ENCODE results near the gene PLEKHS1.
A peak's percentile ranks its signal among the peaks of the same experiment; 100 is the strongest.

Gene PLEKHS1

DNA sequence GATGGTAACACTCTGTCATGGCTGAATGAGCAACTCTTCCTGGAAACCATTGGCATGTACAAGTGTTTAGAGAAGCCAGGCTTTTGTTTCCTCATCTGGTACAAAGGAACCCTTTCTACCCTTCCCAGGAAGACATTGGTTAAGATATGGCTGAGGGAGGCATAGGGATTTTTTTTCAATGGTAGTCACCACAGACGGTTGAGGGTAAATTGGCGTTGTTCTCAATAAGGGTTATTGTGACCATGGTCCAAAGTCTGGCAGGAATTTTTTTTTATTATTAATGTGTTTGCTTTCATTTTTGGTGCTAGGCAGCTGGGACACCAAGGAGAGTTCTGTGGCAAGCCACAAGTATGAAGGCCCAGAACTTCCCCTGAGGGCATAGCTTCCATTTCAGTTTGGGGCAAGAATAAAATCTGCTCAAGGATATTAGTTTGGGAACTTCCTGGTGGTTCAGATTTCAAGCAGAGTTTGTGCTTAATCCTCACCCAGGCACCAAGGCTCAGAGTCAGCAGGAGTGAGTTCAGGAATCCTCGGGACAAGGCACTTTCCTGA lies at the start of gene PLEKHS1:
Gene PLEKHS1 (plus strand): TSS at position 502 of the 552 bp plus-strand sequence. CDS start 3,596 bp downstream, outside the sequence.
- DNase-seq (ENCODE audit: low spot score): no peak

DNA sequence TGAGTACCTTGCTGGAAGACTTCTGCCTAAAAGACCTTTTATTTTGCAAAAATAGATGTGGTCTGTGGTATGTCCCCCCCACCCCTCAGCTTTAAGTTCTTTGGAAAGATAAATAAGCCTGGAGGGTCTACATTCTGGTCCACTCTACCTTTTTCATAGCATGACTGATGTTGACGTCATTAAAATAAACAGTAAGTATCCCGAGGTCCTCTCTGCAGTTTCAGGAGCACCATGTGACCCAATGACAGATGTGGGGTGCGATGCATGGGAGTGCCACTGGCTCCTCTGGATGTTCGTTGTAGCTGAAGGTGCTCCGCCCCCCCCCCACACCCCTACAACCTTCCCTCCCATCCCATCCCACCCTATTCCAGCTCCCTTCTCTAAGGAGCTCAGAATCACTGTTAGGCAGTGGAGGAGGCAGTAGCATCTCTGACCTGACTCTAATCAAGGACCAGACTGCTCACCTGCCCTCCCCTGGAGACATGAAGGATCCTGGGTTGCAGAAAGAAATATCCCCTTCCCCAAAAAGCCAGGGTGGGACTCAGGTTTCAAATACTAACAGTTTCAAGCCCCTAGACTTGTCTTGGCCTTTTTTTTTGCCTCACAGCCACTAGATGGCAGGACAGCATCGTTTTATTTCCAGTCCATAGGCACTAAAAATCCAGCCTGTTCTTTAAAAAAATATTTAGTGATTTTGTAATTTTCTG lies 46.7 kb upstream of the PLEKHS1 start:
- DNase-seq (ENCODE audit: low spot score): peak; percentile 18

DNA sequence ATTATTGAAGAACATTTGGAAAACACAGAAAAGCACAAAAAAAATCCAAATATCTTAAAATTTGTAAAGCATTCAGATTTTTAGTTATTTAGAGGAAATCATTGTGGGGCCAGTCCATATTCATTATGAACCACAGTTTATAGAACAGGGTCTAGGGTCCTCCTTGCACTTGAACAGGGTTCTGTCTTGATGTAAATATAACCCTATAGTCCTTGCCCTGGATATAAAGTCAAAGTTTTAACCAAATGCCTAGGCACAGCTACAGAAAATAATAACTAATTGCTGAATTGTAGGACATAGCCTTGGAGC lies 46.2 kb upstream of the PLEKHS1 start:
- DNase-seq (ENCODE audit: low spot score): no peak

DNA sequence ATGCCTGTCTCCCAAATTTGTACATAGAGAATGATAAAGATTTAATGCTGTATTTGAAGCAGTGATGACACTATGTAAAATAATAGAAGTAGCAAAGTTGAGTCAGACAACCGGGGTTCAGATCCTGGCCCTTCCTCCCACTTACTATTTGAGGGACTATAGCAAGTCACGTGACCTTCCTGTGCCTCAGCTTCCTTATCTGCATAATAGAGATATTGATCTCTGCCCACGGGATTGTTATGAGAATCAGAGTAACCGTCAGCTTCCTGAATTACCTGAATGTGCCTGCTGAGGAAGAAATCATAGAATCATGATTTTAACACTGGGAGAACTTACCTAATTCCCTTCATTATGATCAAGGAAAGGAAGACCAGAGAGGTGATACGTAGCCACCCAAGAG lies 44.9 kb upstream of the PLEKHS1 start:
- no peak for DNase-seq (ENCODE audit: low spot score)

DNA sequence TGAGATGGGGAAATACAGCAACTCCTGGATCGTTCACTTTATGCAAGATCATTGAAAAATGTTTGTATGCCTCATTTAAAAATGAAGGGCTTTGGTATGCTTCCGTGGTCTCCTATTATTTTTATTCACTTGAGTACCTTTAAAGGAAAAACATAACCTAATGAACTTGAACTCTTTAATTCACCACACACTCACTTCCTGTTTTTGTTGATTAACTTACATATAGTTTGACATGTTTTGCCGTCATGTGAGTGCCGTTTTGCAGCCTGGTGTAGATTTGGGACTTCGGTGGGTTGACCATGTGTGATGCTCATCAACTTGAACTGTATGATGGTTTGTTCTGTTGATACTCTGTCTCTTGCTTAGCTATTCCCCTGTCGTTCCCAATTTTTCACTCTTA lies 42.8 kb upstream of the PLEKHS1 start:
- no peak for DNase-seq (ENCODE audit: low spot score)

DNA sequence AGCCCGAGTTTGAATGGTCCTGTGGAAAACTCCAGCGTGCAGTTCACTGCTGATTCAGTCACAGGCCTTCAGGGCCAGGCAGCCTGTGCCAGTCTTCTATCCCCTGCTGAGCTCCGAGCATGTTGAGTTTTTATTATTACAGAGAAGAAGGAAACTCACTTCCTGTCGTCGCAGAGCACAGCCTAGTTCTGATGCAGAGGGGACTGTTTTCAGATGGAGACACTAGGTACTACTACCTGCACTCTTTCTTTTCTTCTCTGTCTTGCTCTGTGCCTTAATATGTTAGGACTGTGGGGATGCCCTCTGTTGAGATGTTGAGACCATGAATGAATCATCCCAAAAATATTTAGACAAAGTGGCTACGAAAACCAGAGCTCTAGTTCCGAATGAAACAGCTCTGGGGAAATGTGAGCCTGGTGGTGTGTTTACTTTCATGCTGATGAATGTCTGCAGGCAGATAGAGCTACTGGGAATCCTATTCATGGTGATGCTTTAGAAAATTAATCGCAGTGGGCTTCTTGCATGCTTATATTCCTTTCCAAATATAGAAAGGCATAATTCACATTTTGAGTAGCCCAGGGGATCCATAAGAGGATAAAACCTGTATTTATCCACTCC lies 42.2 kb upstream of the PLEKHS1 start:
- no peak for DNase-seq (ENCODE audit: low spot score)

DNA sequence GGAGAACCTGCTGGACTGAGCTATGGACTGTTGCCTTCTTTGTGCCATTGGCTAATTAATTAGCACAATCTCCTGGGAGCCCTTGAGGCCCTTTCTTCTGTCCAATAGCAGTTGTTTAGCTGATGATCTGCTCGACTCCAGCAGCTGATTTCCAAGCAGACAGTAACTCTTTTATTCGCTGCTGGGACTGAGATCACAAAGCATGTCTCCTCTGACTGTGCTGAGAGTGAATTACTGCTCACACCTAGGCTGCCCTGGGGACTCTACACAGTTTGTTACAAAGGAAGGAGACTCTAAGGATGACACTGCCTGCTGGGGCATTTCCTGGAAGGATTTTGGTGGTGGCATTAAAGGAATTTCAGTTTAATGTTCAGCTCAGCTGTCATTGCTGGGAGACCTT lies 40.3 kb upstream of the PLEKHS1 start:
- no peak for DNase-seq (ENCODE audit: low spot score)

DNA sequence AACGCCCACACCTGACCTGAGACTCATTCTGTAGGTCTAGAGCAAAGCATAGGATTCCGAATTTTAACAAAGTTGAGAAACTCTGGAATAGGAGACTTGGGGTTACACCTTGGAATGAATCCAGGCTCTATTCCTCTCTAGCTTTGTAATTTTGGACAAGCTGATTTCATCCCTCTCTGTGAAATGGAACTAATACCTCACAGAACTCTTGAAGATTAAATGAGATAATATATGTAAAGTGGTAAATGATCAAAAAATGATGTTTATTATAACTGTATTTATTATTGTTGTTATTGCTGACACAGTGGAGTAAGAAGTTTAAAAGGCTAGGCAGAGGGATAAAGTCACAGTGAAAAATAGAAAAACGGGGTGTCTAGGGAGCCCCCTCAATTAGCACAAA lies 39.5 kb upstream of the PLEKHS1 start:
- DNase-seq (ENCODE audit: low spot score): no peak

DNA sequence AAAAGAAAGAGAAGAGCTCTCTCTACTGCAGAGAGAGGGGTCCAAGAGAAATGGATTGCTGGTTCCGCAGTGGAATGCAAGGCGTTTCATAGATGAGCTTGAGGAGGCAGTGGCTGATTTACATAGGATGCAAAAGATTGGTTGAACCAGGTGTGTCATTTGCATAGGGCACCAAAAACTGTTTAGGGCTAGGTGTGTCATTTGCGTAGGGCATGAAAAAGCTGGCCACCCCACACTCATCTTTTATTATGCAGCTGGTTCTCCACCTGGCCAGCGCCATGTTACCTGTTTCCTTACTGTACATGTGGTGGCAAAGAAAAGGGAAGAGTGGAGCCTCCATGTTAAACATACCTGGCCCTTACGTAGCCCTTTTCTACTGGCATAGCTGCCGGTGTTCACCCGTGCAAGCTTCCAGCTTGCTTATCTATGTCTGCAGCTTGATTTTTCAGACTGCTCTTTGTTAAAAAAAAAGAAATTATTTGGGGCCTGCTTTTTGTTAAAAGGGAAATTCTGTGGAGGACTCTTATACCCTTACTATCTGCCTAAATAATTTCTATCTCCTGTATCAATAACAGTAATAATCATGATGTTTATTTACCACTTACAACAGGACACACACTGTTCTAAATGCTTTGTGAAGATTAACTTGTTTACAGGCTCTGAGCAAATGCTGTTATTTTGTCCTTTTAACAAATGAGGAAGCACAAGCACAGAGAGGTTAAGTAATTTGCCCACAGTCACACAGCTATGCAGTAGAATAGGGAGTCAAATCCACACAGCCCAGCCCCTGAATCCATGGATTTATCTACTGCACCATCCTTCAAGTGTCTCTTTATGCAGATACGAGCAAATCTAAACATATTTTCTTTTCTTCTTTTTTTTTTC lies 38.5 kb upstream of the PLEKHS1 start:
- DNase-seq (ENCODE audit: low spot score): no peak

DNA sequence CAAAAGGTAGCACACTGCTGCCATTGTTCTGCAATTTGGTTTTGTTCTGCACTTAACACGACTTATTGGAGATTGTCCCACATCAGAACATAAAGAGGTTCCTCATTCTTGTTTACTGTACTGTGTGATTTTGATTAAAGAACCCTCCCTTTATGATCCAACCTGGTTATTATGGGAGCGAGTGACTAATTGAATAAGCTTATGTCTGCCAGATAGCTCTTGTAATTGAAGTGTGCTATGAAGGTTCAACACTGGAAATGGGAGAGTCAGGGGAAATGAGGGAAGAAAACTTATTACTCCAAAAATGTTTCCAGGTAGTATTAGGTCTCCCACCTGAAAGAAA lies 37.9 kb upstream of the PLEKHS1 start:
- DNase-seq (ENCODE audit: low spot score): no peak

DNA sequence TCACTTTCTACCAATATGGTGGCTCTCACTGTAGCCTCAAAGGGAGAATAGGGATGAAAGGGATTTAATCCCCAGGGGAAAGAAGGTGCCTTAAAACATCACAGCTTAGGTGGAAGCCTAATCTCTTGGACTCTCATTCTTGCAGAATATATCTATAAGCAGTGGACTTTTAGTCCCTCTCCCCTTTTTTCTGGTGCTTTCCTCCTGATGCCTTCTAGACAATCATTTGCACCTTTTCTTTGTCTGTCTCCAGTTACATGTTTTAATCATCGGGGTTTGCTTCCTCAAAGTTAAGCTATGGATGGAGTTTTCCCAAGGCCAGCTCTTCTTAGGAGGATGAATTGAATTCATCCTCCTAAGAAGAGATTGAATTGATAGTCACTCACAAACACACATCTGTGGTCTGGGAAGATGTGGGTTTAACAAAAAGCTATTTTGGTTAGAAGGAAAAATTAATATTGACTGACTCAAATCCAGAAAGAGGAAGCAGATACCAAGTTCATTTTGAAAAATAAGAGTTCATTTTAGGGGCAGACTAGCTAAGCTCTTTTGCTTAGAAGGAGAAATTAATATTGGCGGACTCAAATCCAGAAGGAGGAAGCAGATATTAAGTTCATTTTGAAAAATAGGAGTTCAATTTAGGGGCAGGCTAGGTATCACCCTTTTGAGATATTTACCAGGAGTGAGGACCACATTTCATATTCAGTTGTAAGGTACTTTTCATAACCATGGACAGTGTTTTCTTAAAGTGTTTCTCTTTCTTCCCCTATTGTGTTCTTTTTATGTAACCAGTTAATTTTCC lies 35.2 kb upstream of the PLEKHS1 start:
- no peak for DNase-seq (ENCODE audit: low spot score)

DNA sequence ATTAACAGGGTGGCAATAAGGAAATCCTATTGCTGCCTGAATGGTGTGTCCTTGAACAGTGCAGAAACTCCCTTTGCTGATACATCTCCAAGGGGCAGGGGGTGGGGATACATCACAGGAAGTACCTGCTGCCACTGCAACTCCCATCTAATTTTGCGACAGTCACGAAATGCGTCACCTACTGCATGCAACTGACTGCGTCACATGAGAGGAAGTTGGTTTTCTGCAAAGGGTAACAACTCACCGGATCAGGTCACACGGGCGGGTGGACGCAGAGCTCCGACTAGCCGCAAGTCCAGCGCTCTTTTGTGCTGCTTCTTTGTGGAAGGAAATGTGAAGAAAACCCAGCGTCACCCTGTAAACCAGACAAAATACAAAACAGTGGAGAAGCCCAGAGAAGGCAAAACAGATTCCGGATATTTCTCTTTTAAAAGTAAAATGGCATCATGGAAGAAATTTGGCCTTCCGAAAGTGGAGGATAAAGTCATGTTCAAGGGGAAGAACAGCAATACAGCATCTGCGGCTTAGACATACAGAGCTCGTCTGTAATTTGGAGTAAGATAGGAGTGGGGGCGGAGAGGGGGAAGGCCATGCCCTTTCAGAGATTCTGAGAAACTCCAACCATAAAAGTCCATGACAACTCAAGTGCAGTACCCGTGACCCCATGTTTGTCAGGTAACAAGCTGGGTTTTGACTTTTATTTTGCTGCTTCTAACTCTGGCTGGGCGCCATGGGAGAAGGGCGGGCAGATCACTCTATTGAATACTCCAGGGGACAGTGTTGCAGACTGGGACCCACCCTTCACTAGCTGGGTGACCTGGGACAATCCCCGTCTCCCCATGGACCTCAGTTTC lies 32.3 kb upstream of the PLEKHS1 start:
- DNase-seq (ENCODE audit: low spot score): no peak

DNA sequence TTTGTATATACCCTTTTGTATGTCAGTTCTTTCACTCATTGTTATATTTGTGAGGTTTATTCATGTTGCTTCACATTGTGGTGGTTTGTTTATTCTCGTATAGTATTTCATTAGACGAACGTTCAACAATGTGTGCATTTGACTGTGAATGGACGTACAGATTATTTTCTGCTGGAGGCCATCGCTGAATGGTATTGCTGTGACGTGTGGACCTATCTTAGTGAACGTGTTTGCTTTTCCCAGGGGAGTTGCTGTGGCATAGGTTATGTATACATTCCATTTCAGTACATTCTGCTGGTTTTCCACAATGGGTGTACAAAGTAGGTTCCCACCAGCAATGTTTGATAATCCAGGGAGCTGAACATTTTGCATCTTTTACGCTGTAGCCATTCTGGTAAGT lies 31.1 kb upstream of the PLEKHS1 start:
- DNase-seq (ENCODE audit: low spot score): no peak

DNA sequence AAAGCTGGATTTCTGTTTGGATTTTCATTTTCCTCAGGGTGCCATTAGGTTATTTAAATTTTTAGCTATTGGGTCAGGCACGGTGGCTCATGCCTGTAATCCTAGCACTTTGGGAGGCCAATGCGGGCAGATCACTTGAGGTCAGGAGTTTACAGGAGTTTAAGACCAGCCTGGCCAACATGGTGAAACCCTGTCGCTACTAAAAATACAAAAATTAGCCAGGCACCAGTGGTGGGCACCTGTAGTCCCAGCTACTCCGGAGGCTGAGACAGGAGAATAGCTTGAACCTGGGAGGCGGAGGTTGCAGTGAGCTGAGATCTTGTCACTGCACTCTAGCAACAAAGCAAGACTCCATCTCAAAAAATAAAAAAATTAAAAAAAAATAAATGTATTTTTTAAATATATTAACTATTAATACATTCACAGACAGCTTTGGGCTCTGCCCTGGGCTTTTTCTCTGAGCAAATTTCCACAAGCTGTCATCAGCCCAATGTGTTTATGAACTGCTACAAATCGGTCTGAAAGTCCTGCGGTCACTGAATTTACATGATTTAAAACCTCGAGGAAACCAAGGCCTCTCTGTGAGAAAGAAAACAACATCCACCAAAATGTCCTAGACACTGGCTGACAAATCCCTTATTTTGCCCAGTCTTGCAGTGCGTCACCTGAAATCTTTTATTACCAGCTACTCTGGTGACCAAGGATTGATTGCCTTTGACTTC lies 19.2 kb upstream of the PLEKHS1 start:
- DNase-seq (ENCODE audit: low spot score): no peak

DNA sequence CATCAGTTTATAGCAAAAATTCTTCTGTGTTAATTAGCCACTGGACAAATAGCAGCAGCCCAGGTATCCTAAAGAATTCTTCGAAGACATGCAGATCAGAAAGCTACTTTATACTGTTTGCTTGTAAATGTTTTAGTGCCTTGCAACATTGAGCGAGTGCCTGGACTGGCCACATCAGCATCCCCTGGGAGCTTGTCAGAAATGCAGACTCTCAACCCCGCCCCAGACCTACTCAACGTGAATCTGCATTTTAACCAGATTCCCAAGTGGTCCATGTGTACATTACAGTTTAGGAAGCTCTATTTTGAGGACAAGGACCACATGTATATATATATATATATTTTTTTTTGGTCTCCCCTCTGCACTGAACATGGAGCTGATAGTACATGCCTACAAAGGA lies 18.5 kb upstream of the PLEKHS1 start:
- no peak for DNase-seq (ENCODE audit: low spot score)

DNA sequence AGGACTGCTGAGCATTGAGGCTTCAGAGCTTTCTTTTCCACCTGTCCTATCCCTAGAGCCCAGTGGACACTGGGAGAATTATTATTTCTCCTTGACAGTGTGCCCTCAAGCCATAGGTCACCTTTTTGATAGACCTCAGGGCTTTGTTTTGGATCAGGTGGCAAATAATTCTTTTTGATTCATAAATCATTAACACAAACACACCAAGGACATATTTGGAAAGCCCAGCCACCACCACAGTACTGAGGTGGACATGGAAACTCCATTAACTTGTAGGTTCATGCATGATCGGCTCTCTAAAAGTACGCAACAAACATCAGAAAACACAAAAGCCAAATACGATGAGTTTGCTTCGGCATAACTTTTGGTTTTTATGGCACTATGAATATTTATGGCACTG lies 17.8 kb upstream of the PLEKHS1 start:
- no peak for DNase-seq (ENCODE audit: low spot score)

DNA sequence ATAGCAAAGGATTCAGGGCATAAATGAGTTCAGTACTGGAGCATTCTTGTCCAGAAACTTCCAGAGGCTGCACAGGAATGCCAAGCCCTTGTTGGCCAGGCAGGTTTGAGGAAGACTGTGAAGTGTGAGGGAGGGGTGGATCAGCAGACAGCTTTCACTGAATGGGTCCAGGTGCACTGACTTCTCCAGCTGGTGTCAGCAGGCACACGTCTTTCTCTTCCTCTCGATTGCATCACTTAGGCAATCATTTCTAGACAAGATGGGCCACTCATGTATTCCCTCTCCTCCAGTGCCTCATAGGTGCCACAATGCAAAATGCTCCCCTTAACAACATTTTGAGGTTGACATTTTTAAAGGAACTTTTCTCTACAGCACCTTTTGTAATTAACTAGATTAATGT lies 15.6 kb upstream of the PLEKHS1 start:
- DNase-seq (ENCODE audit: low spot score): no peak

DNA sequence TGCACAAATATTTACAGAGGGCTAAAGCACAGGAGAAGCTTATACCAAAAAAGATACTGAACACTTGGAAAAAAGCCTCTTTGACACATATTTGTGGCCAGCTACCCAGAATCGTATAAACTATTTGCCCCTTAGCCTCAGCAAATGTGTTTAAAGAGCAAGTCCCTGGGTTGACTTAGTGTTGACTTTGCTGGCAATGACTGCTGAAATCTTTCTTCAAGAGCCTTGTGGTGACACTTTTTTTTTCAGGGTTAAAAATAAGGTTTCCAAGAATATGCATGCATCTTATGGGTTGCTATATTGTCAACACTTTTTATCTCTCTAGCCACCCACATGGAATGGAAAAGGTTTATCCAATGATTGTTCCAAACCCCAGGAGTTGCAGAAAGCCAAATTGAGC lies 14.9 kb upstream of the PLEKHS1 start:
- no peak for DNase-seq (ENCODE audit: low spot score)

DNA sequence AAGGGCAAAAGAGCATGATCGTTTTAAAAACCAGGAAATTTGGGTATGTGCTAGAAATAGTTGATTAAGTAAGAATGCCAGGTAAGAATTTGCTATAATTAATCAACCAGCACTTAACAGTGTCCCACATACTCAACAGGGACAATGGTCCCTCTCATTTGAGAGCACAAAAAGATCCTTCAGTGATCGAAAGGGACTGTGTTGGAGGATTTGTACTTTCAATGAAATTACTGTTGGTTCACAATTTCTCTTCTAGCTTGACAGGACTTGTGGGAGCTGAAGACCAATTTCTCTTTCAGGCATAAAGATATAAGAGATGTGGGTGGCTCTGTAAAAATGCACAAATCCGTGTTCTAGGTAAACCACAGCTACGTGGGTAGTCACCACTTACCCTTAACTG lies 12.5 kb upstream of the PLEKHS1 start:
- DNase-seq (ENCODE audit: low spot score): no peak

DNA sequence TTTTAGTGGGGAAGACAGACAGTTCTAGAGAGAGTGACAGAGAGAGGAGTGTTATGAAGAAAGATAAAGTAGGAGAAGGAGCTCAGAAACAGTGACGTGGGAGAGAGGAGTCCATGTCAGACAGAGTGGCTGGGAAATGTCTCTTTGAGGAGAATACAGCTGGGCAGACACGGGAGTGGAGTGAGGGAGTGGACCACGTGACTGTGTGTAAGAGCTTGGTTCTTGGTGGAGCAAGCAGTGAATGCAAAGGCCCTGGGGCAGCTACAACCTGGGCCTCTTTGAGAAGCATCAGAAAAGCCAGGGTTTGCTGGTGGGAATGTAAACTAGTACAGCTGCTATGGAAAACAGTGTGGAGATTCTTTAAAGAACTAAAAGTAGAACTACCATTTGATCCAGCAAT lies 11.9 kb upstream of the PLEKHS1 start:
- no peak for DNase-seq (ENCODE audit: low spot score)

DNA sequence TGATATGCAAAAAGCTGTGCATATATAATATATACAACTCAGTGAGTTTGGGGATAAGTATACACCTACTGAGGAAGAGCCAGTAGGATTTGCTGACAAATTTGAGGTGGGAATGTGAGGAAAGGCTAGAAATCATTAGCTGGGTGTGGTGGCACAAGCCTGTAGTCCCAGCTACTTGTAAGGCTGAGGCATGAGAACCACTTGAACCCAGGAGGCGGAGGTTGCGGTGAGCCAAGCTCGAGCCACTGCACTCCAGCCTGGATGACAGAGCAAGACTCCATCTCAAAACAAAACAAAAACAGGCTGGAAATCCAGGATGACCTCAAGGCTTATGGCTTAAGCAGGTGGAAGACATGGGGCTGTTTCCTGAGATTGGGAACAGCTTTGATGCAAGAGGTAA lies 10.6 kb upstream of the PLEKHS1 start:
- DNase-seq (ENCODE audit: low spot score): no peak

Measured in hematopoietic multipotent progenitor cell treated with erythropoietin and hydrocortisone succinate and interleukin-3 and kit ligand, for 17 days (in vitro differentiated cells).